ENCODE results near the gene ESRP2.

DNA sequence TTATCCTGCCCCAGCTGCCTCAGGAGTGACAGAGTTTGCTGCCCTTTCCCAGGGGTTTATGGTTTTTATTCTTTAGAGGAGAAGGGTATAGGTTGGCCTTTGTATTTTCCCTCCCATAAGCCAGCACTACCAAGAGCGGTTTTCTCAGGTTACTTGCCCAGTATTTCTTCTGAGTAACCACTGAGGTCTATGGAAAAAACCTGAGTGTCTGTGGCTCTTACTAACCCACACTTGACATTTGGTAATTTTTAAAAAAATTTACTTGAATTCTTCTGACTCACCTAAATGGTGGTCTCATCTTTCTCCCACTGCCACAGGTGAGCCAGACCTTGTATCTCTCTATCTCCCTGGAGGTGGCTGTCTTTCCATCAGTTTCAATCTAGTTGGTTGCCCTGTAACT lies 34.4 kb upstream of the ESRP2 start:
- no peak for TF ChIP-seq POLR2A (IDR thresholded peaks at IDR 0.05)
- TF ChIP-seq, protein P1, sequence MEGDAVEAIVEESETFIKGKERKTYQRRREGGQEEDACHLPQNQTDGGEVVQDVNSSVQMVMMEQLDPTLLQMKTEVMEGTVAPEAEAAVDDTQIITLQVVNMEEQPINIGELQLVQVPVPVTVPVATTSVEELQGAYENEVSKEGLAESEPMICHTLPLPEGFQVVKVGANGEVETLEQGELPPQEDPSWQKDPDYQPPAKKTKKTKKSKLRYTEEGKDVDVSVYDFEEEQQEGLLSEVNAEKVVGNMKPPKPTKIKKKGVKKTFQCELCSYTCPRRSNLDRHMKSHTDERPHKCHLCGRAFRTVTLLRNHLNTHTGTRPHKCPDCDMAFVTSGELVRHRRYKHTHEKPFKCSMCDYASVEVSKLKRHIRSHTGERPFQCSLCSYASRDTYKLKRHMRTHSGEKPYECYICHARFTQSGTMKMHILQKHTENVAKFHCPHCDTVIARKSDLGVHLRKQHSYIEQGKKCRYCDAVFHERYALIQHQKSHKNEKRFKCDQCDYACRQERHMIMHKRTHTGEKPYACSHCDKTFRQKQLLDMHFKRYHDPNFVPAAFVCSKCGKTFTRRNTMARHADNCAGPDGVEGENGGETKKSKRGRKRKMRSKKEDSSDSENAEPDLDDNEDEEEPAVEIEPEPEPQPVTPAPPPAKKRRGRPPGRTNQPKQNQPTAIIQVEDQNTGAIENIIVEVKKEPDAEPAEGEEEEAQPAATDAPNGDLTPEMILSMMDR (IDR thresholded peaks at IDR 0.05 in 4 of 5, conservative IDR thresholded peaks at IDR 0.05 in 1 of 5) = no peak
